ENCODE measurements around the gene CYRIA.

The CYRIA gene

DNA sequence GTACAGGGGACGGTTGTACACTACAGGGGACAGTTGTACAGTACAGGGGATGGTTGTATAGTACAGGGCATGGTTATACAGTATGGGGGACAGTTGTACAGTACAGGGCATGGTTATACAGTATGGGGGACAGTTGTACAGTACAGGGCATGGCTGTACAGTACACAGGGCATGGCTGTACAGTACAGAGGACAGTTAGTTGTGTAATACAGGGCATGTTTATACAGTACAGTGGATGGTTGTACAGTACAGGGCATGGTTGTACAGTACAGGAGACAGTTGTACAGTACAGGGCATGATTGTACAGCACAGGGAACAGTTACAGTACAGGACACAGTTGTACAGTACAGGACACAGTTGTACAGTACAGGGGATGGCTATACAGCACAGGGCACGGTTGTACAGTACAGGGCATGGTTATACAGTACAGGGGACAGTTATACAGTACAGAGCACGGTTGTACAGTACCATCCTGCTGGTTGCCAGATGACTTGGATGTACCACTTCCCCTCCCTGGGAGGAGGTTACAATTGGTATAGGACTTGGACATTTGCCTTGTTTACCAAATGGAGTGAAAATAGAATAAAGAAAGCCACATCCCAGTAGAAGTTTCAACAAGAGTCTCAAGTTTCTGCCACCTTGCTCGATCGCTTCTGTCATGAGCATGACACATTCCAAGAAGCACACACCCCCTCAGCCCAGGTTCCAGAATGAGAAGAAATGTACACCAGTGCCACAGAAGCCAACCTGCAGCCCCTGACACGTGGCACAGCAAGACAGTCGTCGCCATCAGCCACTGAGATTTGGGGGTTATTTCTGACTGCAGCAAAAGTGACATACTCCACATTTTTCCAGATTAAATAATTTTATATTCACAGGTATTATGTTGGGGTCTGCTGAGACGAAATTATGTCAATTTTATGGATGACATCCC lies 16.0 kb downstream of the CYRIA start:
- DNase-seq, result no peak

DNA sequence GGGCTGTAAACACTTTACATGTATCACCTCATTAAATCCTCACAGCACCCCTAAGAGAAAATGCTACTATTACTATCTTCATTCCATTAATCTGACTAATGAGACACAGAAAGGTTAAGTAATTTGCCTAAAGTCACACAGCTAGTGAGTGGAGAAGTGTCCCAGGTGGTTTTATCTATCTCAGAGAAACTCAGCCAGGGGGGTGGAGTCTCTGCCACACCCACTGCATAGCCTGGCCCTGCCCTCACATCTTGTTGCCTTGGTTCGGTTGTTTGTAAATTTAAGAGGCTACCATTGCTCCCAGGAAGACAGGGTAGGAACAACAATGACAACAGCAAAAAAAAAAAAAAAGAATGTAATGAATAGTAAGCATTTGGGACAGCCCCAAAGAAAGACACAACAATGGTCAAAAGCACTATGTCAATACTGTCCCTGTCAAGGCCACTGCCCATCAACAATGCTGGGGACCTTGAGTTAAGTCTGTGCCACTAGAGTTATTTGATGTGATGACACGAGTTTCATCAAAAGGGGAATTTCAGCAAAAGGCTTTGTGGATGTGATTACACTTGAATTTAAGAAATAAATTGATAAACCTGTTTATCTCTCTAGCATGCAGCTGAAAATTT lies 17.5 kb downstream of the CYRIA start:
- no peak for DNase-seq

DNA sequence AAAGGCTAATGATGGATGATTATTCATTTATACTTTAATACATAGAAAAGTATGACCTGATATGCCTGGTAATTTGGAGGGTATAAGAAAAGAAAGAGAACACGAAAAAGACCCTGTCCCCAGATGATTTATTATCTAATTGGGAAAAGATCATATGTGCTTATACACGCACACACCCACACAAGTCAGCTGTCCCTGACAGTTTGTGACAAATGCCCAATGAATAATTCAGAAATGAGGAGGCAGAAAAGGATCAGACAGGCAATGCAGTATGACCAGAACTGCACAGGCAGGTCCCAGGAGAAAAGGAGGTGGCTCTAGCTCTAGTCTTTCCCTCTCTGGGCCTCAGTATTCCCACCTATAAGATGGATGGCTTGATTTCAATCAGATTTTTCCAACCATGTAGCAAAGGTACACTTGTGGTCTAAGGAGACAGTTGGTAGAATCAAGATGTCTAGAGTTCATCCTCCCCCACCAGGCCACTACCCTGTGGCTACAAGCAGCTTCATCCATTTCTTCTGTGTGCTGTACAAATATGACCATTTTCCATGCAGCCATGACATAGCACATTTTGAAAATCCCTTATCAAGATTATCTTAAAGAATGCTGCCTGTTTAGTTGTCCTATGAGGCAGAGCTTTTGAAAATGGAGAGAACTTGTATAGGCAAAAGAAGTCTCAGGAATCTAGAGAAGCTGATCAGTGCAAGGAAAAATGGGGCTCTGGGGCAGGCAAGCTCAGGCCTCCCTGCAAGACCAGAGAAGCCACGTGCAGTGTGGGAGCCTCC lies 19.7 kb downstream of the CYRIA start:
- DNase-seq, result no peak

DNA sequence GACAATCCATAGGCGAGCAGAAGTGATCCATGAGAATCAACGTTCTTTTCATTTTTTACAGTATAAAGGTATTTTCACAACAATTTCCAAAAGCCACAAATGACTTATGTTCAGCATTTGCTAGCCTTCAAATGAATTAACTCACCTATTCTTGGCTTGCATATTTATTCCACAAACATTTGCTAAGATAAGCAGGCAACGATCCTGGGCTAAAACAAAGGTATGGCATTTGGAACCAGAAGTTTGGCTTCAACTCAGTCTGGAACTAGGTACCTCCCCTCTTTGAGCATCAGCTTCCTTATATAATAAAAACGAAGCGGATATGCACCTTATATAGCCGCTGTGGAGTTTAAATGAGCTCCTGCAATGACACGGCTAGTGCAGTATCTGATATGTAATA lies 20.5 kb downstream of the CYRIA start:
- DNase-seq, result no peak

DNA sequence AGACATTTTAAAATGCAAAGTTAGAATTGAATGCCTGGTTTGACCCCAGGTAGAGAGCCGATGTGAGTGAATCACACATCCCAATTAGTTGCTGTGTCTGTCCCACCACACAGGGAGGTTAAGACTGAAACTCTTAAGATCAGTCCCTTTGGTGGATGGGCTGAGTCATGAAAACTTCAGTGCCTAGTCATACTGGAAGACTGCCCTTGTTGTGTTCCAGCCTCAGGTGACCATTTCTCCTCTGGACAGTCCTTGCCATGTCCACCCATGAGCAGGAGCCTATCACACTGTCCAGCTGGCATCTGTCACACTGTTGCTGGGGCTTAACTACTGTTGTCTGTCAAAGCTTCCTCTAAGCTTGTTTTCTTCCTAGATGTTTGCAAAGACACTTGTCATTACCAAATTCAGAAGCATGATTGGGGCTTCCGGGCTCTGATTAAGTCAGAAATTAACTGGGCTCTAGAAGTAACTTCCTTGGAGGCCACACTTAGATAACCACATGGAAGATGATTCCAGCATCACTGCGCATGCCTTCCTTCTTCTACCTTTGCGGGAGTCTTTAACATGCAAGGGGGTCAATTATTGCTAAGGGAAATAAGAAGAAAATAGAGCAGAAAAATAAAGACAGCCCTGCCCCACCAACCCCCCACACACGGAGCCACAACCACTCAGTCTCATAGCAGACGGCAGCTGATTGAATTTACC lies 21.3 kb downstream of the CYRIA start:
- DNase-seq, result no peak

DNA sequence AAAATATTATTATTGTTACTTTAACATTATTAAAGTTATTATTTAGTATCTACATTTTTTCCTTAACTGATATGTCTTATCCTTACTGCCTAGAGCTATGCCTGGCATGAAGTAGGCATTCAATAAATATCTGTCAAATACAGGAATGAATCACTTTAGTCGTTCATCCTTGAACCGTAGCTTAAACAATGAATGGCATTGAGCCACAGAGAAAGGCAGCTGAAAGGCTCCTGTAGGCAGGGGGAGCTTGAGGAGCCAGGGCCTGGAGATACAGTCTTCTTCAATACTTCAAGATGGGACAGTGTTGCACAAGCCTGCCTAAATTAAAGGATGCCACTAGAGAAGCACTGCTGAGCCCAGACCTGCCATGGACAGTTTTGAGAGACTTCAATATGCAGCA lies 22.5 kb downstream of the CYRIA start:
- DNase-seq, result no peak

DNA sequence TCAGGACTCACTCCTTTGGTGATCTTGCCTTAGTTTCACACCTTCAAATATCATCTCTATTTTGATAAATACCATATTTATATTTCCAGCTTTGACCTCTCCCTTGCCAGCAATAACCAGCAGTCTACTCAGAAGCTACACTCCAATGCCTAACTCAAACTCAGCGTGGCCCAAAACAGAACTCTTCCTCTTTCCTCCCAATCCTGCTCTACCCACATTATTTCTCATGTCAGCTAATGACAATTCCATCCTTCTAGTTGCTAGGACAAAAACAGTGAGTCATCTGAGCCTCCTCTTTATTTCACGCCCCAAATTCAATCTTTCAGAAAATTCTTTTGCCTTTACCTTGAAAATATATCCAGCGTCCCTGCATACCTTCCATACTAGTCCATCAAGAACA lies 23.5 kb downstream of the CYRIA start:
- DNase-seq, result no peak

DNA sequence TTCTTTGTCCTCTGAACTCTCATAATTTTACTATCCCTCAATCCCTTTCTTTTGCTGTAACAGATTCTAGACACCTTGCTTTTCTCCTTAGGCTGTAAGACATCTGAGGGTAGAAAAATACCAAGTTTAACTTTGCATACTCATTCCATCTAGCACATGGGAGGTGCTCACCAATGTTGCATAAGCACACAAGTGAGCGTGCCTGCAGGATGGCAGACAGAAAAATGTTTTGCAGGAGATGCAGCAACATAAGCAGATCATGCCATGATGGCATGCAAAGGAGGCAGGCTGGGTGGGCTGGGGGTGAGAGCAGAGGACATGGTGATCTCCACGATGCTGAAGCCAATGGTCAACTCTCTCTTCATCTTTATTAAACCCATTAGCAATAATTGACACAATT lies 24.1 kb downstream of the CYRIA start:
- no peak for DNase-seq

DNA sequence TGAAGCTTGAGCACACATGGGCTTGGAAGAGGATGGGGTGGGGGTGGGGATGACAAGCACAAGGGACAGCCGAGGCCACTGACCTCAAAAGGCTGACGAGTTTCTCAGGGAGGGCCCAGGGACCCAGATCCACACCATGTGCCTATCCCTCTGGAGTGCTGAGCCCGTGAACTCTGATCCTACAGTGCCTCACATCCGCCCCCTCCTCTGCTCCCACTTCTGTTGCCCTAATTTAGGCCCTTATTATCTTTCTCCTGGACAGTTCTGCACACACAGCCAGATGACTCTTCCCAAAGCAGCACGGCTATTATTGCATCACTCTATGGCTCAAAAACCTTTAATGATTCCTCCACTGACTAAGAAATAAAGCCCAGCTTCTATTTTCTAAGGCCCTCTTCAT lies 24.8 kb downstream of the CYRIA start:
- DNase-seq, result no peak

DNA sequence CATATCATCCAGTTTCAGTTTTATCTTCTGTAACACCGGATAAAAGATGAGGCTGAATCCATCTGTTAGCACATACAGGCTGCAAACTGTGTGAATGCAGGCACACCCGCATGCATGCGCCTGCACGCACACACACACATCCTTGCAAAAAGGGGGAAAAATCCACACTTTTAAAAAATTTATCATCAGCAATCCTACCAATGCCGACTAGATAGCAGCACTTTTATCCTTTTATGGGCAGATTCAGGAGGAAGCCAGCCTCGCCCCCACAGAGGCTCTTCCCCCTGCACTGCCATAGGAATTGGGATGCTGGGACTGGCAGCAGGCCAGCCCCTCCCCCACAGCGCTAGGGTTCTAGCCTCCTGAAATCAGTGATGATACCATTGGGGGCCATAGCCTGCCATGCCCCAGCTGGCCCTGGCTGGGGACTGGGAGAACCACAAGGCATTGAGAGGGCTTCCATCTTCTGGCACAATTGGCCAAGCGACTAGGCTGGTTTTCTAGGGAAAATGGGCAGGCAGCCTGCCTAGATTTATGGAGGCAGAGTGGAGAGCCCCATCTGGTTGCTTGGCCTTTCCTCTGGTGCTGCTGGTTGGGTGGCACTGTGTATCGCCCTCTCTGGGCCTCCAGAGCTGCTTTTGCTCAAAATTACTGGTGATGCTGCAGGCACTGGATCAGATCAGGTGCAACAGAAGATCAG lies 25.5 kb downstream of the CYRIA start:
- DNase-seq, result no peak

DNA sequence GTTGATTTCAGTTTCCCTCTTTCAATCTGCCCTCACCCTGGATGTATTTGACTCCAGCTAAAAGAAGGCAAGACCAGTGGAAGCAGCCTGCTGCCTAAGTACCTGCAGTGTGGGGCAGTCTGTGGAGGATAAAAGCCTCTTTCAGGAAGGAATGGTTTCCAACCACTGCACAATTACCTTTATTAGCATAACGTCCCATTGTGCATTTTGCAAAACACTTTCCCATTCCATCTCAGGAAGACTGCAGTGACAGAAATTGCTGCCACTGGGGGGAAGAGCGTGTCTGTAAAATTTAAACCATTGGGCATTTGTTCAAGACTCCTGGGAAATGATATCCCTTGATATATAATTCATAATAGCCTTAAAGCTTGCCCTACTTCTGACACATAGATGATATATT lies 26.2 kb downstream of the CYRIA start:
- DNase-seq, result no peak

DNA sequence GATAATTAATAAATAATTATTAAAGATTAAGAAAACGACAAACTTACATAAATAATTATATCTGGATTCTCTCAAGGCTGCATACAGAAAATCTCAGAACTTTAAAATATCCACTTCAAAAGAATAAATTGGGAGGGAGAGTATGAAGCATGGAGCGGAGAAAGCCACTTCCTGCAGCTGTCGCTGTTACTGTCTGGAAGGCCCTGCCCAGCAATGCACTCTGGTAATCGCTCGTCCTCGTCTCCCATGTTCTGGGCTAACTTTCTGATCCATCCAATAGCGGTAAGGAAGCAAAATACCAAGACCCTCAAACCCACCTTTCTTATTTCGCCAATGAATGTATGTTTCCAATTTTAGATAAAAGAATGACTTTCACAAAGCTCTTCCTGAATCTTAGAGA lies 26.7 kb downstream of the CYRIA start:
- no peak for DNase-seq

DNA sequence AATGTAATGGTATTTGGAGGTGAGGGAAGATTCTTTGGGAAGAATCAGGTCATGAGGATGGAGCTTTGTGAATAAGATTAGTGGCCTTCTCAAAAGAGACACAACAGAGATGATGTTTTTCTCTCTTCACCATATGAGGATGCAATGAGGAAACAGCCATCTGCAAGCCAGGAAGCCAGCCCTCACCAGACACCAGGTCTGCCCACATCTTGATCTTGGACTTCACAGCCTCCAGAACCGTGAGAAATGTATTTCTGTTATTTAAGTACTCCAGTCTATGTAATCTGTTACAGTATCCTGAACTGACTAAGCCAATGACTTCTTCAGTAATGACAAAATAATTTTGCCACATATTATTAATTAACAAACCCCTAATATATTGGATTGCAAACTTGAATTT lies 28.3 kb downstream of the CYRIA start:
- DNase-seq, result no peak

DNA sequence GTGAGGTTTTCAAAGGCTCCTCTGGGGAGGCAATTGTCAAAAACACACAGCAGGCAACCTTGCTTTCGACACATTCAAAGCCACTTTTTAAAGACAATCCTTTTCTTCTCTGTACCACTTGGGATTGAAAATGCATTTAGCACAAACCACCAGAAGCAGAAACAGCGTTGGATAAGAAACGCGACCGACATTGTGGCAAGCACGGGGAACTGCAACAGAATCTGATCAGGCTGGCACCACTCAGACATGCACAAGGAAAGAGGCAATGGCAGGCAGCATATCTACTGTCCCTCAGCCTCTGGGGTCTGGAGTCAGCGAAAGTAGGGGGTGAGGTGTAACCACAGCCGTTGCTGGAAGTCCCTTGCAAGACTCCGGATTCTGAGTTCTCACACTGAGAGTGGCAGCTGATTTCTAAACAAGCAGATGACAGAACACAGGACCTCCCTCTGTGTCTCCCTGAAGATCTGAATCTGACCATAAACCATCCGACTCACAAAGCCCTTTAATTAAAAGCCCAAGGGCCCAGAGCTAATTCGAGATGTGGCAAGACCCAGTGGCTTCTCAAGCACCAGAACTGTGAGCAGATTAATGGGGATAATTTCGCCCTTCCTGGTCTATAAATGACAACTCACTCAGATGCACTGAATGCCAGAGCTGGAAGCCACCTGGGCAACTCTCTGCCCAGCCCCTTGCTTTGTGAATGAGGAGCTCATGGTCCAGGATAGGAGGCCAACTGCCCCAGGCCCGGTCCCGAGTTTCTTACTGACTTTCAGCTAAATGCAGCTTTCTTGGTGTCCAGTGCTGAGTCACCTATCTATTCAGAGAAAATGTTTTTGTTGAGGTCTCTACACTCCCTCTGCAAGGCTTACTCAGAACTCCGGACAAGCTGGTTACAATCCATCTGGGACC lies 29.6 kb downstream of the CYRIA start:
- no peak for DNase-seq

DNA sequence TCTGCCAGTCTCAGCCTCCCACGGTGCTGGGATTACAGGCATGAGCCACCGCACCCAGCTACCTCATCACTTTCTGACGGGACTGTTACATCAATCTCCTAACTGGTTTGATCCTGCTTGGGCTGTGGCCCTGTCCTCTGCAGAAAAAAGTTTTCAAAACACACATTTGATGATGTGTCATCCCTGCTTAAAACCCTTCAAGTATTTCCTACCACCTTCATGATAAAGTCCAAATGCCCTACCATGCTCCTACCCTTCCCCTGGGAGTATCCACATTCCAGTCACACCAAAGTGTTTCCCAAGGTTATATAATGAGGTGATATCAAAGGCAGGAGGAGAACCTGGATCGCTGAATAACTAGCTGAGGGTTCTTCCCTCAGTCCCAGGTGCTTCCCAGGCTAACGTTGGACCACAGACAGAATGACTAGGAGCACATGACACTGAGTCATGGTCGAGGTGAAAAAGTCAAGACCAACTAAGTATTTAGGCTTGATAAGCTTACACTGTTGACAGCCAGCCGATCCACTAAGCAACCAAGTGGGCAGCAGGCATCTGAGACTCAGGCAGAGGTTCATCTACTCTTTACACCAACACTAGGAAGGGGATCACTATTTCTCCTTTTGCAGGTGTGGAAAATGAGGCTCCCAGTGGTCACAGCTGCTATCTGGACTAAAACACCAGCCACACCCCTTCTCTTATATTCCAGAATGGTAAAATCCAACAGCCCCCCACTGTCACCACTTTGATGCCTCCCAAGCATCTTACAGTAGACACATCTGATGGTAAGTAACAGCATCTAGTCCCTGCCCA lies 31.8 kb downstream of the CYRIA start:
- DNase-seq, result no peak

DNA sequence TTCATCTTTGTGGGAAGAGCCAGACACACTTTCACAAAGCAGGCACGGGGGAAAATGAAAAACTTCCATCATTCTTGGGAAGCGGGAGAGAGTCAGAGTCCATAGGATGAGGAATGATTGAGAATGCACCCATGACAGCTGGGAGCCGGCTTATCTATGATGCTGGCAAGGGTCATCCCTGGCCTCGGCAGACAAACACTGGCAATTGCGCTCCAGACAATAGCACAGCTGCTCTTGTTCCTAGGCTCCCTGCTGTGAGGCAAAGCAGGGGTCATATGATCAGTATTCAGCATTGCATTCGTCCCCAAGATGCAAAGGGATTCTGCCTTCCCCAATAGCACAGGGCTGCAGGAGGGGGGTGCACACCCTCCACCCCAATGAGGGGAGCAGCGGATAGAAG lies 33.0 kb downstream of the CYRIA start:
- no peak for DNase-seq

DNA sequence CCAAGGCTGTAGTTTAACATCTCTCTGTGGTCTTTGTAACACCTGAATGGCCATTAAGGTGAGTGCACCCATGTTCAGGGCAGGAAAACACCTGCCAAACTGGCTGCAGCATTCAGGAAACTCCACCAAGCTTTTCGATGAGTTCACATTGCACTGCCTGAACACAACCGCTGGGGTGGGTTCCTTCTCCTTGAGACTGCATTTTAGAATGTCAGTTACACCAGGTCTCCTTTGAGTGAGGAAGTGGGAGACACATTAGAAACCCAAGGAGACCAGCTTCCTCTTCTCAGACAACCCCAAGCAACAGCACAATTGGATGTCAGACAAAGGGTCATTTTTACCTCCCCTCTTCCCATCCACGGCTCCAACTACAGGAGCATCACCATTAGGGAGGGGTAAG lies 35.2 kb downstream of the CYRIA start:
- DNase-seq, result no peak

DNA sequence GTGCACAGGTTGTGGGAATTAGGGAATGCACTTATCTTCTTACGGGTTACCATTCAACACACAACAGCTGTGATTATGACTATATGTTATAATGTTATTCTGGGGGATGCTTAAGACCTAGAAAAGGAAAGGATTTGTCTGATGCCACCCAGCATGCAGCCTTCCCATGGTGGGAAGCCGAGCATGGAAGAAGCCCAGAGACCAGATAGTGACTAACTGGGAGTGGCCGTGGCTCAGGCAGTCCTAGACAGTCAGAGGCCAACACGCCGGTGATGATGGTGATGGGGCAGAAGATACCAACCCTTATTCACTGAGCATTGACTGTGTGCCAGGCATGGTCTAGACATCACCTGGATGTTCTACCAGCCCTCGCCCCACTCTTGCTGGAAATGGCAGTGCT lies 35.9 kb downstream of the CYRIA start:
- no peak for DNase-seq

DNA sequence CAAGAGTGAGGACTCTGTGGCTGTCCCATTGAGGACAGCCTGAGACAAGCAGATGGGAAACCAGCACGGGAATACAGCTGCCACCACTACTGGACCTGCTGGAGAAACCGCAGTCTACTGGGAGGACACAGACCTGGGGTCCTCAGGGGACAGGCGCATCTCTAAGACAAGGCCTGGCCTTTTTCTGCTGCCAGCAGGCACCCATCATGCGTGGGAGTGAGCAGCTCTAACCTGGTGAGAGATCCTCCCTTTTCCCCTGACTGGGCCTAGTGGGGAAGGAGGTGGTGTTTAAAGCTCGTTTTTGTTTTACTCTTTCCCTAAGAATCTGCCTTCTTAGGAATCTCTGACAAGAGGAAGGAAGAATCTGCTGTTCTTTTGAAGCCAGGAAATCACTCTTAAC lies 36.6 kb downstream of the CYRIA start:
- DNase-seq, result no peak

DNA sequence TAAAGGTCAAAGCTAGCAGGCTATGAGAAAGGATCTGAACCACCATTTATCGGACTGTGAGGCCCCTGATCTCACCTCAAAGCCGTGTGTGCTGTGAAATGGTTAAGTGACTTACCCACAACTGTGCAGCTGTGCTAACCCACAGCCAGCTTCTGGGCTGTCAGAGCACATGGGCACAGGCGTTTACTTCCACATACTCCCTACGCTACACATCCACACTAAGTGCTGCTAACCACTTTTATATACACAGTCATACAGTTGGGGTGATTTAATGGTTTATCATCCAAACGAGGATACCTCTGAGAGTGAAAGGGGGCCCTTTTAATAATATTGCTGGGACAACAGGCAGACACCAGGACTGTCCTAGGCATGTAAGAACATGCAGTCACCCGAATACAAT lies 37.3 kb downstream of the CYRIA start:
- DNase-seq, result no peak
